Lower leg skin (tissue), 4 donors: ENCODE data around the gene TOP1. TPM values are rescaled to one million over a fixed set of nuclear protein-coding genes. Genes with fewer than 3 reads are reported as not detected.

Experiments
- DNase-seq, 2 donors: peaks; one replicate each; pipeline ENCODE4 v3.0.0-alpha.2; 2019; ENCODE audit warnings: low spot score in 2 of 2
- H3K4me3 ChIP-seq: fragments of 200-600 bp; sonication (generic); 2 replicates; pipeline ENCODE4 v1.5.1; 2017; ENCODE audit warnings: mild to moderate bottlenecking, low read depth; ENCODE audit not compliant: poor library complexity, severe bottlenecking
- POLR2A ChIP-seq, 2 donors: fragments of 450-650 bp; IDR thresholded peaks; one replicate each; pipeline ENCODE4 v1.6.1; 2016 to 2017; ENCODE audit warnings: antibody characterized with exemption in 2 of 2, mild to moderate bottlenecking in 1 of 2, moderate library complexity in 1 of 2
- WGBS, 2 donors: methylation state at CpG; one replicate each; pipeline ENCODE4 v1.1.5; 2018; 5-methylcytosine and 5-hydroxymethylcytosine counted together
- intact Hi-C: fragments of 100-400 bp; cut with DNase I; formaldehyde crosslinking; loops from one replicate; pipeline ENCODE4 v1.15.0; 2023; ENCODE audit warnings: low total_unique reads
- total RNA-seq, 4 donors: library from RNA; depleted of rRNA; stranded (reverse); fragments of >200 nt; gene quantifications; one replicate each; pipeline ENCODE4 v1.1.0, GENCODE V29; 2016
- TF ChIP-seq, protein P1 (sequence below), 3 donors: fragments of 450-650 bp; IDR thresholded peaks; one replicate each; pipeline ENCODE4 v1.5.1; 2016; ENCODE audit warnings: antibody characterized with exemption in 3 of 3, mild to moderate bottlenecking in 3 of 3, moderate library complexity in 2 of 3

Gene TOP1
- total RNA-seq, 4 donors from 2014 or later = 29.8 to 37.1 (median 31.9) TPM

DNA sequence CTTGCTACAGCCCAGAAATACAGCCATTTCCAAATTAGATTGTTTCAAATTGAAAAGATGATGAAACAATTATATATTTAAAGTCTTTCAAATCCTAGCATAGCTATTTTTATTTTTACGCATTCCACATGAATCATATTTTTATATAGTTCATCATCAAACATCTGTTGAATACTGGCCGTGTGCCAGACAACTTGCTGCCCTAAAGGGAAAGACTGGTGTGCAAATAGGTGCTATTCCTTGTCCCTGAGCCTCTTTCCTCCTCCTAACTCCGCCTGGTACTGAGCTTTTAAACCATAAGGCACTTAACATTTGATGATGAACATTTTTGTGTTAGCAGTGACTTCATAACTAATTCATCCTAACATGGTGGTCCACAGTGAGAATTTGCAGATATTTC, 90.0 kb downstream of the TOP1 start:
- TF ChIP-seq, protein P1, sequence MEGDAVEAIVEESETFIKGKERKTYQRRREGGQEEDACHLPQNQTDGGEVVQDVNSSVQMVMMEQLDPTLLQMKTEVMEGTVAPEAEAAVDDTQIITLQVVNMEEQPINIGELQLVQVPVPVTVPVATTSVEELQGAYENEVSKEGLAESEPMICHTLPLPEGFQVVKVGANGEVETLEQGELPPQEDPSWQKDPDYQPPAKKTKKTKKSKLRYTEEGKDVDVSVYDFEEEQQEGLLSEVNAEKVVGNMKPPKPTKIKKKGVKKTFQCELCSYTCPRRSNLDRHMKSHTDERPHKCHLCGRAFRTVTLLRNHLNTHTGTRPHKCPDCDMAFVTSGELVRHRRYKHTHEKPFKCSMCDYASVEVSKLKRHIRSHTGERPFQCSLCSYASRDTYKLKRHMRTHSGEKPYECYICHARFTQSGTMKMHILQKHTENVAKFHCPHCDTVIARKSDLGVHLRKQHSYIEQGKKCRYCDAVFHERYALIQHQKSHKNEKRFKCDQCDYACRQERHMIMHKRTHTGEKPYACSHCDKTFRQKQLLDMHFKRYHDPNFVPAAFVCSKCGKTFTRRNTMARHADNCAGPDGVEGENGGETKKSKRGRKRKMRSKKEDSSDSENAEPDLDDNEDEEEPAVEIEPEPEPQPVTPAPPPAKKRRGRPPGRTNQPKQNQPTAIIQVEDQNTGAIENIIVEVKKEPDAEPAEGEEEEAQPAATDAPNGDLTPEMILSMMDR (IDR thresholded peaks at IDR 0.05) = no peak
- no peak for TF ChIP-seq POLR2A (IDR thresholded peaks at IDR 0.05)
- intact Hi-C loops = no loop called here
- 53 to 65% methylated on average over 3 of the region's 3 CpGs for WGBS, 2 donors

DNA sequence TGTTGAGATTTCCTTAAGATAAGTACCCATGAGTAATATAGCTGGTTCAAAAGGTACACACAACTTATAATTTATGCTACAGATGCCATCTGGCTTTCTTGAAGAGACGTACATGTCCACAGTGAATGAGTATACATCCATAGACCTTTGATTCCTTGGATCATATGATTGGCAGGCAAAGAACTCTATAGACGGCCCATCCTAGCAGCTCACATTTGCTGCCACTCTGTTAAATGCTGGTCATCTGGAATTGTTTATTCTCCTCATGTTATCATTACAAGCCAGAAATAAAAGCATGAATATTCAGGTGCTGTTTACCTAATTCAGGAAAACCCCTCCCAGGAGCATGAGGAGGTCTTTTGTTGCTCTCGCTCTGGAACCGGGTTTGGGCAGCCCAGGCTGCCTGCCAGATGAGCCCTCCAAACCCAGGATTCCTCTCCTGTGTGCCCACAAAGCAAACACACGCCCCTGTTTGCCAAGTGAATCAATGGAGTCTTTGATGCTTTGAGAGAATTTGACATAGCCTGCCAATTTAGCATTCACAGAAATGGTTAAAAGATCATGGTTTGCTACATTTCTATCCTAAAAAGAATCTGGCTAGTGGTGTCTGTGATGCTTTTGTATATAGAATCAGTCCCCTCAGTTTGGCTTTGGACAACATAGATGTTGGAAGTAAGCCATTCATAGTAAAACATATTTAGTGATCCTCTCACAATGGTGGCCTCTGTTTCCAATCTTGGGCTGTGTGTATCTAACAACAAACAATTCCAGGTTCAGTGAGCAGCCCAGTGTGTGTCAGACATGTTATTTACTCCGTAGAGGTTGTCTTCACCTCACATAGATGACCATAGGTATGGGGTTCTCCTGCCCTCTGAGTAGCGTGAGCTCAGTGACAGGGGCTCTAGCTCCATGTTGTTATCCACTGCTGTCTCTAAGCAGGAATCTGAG, 91.3 kb downstream of the TOP1 start:
- DNase-seq = no peak
- WGBS, 2 donors = 71 to 73% methylated on average over 7 of the region's 7 CpGs
- H3K4me3 ChIP-seq = no peak overlapping the region
- TF ChIP-seq, protein P1 (IDR thresholded peaks at IDR 0.05) = no peak
- no peak for TF ChIP-seq POLR2A (IDR thresholded peaks at IDR 0.05)
- intact Hi-C loops = no loop called here

More for the DNA sequence above, 90.0 kb downstream of the TOP1 start:
- no peak for DNase-seq
- no peak overlapping the region for H3K4me3 ChIP-seq

DNA sequence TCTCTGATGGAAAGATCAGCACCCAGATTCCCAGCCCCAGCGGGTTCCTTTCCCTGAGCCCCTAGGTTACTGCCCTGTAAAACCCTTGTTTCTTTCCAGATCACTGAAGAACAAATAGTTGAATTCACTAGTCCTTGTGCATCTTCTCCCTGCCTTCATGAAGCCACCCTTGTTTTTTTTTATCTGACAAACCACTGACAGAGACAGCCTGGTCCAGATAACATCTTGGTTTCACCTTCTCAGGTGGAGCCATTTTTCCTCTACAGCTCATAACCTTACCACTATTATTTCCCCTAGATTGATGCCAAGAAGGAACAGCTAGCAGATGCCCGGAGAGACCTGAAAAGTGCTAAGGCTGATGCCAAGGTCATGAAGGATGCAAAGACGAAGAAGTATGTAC, 92.8 kb downstream of the TOP1 start:
- 82 to 87% methylated on average over 3 of the region's 3 CpGs for WGBS, 2 donors
- no peak for TF ChIP-seq POLR2A (IDR thresholded peaks at IDR 0.05)
- DNase-seq = no peak
- no peak overlapping the region for H3K4me3 ChIP-seq
- intact Hi-C loops = no loop called here

DNA sequence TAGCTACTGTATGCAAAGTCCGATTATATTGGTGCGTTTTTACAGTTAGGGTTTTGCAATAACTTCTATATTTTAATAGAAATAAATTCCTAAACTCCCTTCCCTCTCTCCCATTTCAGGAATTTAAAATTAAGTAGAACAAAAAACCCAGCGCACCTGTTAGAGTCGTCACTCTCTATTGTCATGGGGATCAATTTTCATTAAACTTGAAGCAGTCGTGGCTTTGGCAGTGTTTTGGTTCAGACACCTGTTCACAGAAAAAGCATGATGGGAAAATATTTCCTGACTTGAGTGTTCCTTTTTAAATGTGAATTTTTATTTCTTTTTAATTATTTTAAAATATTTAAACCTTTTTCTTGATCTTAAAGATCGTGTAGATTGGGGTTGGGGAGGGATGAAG, 95.0 kb downstream of the TOP1 start:
- TF ChIP-seq, protein P1 (IDR thresholded peaks at IDR 0.05) = no peak
- TF ChIP-seq POLR2A (IDR thresholded peaks at IDR 0.05) = no peak
- WGBS, 2 donors = 89 to 90% methylated on average over 6 of the region's 6 CpGs
- intact Hi-C loops = no loop called here
- no peak overlapping the region for H3K4me3 ChIP-seq
- DNase-seq = no peak

GRCh38 chr20:41124451-41125094, 96.0 kb downstream of the TOP1 start:
- DNase-seq = no peak
- WGBS, 2 donors = 89 to 92% methylated on average over 3 of the region's 3 CpGs
- H3K4me3 ChIP-seq = no peak overlapping the region
- intact Hi-C loops = no loop called here
- TF ChIP-seq POLR2A (IDR thresholded peaks at IDR 0.05) = no peak
- TF ChIP-seq, protein P1 (IDR thresholded peaks at IDR 0.05) = no peak
